ENCODE measurements around the gene CCDC120.
A peak's percentile ranks its signal among the peaks of the same experiment; 100 is the strongest.

CCDC120 gene

DNA sequence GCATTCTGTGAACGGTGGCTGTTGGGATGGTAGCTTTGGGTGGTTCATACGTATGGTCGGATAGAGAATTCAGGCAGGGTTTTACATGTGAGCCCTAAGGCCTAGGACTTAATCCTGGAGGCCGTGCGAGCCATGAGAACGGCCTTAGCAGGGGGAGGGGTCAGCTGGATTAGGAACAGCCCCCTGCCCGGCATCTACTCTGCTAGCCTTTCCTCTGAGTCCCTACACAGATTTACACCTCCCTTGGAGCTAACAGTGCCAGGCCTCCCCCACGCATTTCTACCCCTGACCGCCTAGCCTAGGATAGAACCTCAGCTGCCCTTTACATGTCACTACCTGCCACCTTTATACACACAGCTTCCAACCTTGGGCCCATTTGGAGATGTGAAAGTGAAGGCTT, 7.9 kb downstream of the CCDC120 start:
- DNase-seq: no peak
- H3K4me1 ChIP-seq: no peaks in the 10 kb centered on the region

DNA sequence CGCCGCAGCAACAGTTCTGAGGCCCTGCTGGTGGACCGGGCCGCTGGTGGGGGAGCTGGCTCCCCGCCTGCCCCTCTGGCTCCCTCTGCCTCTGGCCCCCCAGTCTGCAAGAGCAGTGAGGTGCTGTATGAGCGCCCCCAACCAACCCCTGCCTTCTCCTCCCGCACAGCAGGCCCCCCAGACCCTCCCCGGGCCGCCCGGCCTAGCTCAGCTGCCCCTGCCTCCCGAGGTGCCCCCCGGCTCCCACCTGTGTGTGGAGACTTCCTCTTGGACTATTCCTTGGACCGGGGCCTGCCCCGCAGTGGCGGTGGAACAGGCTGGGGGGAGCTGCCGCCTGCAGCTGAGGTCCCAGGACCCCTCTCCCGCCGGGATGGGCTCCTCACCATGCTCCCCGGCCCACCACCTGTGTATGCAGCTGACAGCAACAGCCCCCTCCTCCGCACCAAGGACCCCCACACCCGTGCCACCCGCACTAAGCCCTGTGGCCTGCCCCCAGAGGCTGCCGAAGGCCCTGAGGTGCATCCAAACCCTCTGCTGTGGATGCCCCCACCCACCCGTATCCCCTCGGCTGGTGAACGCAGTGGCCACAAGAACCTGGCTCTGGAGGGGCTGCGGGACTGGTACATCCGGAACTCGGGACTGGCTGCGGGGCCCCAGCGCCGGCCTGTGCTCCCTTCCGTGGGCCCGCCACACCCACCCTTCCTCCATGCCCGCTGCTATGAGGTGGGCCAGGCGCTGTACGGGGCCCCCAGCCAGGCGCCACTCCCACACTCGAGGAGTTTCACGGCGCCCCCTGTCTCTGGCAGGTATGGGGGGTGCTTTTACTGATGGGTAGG, 8.7 kb downstream of the CCDC120 start:
- TF ChIP-seq, protein P1, sequence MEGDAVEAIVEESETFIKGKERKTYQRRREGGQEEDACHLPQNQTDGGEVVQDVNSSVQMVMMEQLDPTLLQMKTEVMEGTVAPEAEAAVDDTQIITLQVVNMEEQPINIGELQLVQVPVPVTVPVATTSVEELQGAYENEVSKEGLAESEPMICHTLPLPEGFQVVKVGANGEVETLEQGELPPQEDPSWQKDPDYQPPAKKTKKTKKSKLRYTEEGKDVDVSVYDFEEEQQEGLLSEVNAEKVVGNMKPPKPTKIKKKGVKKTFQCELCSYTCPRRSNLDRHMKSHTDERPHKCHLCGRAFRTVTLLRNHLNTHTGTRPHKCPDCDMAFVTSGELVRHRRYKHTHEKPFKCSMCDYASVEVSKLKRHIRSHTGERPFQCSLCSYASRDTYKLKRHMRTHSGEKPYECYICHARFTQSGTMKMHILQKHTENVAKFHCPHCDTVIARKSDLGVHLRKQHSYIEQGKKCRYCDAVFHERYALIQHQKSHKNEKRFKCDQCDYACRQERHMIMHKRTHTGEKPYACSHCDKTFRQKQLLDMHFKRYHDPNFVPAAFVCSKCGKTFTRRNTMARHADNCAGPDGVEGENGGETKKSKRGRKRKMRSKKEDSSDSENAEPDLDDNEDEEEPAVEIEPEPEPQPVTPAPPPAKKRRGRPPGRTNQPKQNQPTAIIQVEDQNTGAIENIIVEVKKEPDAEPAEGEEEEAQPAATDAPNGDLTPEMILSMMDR (IDR thresholded peaks at IDR 0.05; ENCODE audit: low read depth, low read length): no peak
- no peaks in the 10 kb centered on the region for H3K27me3 ChIP-seq
- H3K36me3 ChIP-seq: no peaks in the 10 kb centered on the region; the same call in 1 of the 2 replicates
- no peak overlapping the region for H3K4me3 ChIP-seq (ENCODE audit: low read depth, low read length)
- no peaks in the 10 kb centered on the region for H3K9me3 ChIP-seq
- no peak for DNase-seq
- no peaks in the 10 kb centered on the region for H3K4me1 ChIP-seq

More for the DNA sequence above, 7.9 kb downstream of the CCDC120 start:
- Histone ChIP-seq H3K27me3 (no peaks in the 10 kb centered on the region), H3K36me3 (no peaks in the 10 kb centered on the region), H3K4me3 (ENCODE audit: low read depth, low read length) (no peak overlapping the region), H3K9me3 (no peaks in the 10 kb centered on the region)
- TF ChIP-seq, protein P1 (IDR thresholded peaks at IDR 0.05; ENCODE audit: low read depth, low read length): no peak

DNA sequence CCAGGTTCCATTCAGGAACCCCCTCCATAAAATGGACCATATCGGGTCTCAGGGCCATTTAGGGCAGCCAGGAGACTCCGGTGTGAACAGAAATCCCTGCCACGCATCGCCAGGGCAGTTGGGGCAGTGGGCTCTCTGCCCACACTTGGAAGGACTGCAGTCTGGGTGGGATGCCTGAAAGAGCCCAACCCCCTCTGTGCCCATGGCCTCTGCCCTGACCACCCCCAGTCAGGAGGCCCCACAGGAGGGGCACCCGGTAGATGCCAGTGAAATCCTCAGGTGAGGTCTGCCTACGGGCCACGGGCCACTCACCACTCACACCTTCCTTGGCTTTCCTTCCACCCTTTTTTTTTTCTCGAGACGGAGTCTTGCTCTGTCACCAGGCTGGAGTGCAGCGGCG, 10.2 kb downstream of the CCDC120 start:
- Histone ChIP-seq H3K27me3 (no peaks in the 10 kb centered on the region), H3K36me3 (no peaks in the 10 kb centered on the region; the same call in 1 of the 2 replicates), H3K4me1 (no peaks in the 10 kb centered on the region), H3K9me3 (no peaks in the 10 kb centered on the region), H3K4me3 (ENCODE audit: low read depth, low read length) (no peak overlapping the region)
- TF ChIP-seq, protein P1 (IDR thresholded peaks at IDR 0.05; ENCODE audit: low read depth, low read length): no peak
- no peak for DNase-seq

DNA sequence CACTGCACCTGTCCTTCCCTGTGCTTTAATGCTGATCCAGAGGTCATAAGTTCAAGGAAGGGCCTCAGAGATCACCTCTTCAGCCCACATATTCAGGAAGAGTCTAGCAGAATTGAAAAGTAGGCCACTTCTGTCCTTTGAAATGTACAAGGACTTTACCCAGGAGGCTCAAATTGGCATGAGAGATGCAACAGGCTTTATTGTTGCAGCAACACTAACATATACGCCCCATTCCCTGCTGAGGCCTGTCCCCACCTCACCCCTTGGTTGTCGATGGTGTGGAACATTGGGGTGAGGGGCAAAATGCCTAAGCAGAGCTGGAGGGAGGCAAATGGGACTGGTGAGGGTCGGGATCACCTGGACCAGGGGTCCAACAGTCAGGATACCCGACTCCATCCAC, 12.2 kb downstream of the CCDC120 start:
- Histone ChIP-seq H3K4me3 (ENCODE audit: low read depth, low read length) (no peak overlapping the region), H3K9me3 (no peaks in the 10 kb centered on the region), H3K4me1 (no peaks in the 10 kb centered on the region), H3K27me3 (no peaks in the 10 kb centered on the region), H3K36me3 (no peaks in the 10 kb centered on the region; the same call in 1 of the 2 replicates)
- DNase-seq: no peak
- TF ChIP-seq, protein P1 (IDR thresholded peaks at IDR 0.05; ENCODE audit: low read depth, low read length): no peak

DNA sequence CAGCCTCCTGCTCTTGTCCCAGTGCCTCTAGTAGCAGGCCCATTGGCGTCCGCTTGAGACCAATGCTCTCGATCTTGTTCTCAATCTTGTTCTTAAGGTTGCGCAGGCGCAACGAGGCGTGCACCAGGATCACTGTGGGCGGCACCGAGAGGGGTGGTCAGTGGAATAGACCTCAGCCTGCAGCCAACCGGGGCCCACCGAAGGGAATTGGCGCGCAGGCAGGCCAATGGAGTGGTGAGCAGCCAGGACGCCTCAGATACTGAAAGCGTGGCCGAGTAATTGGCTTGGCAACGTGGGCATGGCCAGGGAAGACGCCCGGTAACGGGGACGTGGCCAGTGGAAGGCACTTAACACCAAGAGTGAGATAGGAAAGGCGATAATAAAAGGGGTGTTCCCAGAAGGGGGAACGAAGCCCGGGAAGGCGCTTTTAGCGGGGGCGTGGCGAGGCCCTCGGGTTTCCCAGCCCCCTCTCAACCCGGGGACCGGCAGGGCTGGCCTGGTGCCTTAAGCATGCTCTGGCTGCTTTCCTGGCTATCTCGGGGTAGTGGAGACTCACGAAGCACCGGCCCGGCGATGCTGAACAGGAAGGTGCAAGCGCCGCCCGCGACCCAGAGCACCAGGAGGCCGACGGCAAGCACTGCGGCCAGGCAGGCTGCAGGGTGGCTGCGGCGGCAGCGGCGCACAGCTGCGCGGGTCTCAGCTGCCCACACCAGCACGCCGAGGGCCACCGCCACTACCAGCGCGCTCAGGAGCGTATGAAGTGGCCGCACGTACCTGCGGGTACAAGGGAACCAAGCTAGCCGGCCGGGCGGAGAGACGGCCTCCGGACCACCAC, 13.3 kb downstream of the CCDC120 start:
- no peak for DNase-seq
- Histone ChIP-seq H3K4me1 (no peaks in the 10 kb centered on the region), H3K27me3 (no peaks in the 10 kb centered on the region), H3K9me3 (no peaks in the 10 kb centered on the region), H3K4me3 (ENCODE audit: low read depth, low read length) (peak overlapping the region; percentile 76), H3K36me3 (no peaks in the 10 kb centered on the region; the same call in 1 of the 2 replicates)
- TF ChIP-seq, protein P1 (IDR thresholded peaks at IDR 0.05; ENCODE audit: low read depth, low read length): no peak

All from BE2C (cell line).